Measurements from ENCODE around the gene KRTAP19-8. TPM values are rescaled to one million over a fixed set of nuclear protein-coding genes. Genes with fewer than 3 reads are reported as not detected.

KRTAP19-8 gene, protein sequence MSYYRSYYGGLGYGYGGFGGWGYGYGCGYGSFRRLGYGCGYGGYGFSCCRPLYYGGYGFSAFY
- total RNA-seq = not detected
- long read RNA-seq = 0 reads

- H3K27me3 ChIP-seq (ENCODE audit: low read depth) = no peaks in the 10 kb centered on the region
- H3K4me1 ChIP-seq = no peaks in the 10 kb centered on the region
- ATAC-seq = no peak
- TF ChIP-seq, protein P1, sequence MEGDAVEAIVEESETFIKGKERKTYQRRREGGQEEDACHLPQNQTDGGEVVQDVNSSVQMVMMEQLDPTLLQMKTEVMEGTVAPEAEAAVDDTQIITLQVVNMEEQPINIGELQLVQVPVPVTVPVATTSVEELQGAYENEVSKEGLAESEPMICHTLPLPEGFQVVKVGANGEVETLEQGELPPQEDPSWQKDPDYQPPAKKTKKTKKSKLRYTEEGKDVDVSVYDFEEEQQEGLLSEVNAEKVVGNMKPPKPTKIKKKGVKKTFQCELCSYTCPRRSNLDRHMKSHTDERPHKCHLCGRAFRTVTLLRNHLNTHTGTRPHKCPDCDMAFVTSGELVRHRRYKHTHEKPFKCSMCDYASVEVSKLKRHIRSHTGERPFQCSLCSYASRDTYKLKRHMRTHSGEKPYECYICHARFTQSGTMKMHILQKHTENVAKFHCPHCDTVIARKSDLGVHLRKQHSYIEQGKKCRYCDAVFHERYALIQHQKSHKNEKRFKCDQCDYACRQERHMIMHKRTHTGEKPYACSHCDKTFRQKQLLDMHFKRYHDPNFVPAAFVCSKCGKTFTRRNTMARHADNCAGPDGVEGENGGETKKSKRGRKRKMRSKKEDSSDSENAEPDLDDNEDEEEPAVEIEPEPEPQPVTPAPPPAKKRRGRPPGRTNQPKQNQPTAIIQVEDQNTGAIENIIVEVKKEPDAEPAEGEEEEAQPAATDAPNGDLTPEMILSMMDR (IDR thresholded peaks at IDR 0.05) = no peak
- no peak within 1 kb of the TSS for H3K27ac ChIP-seq
- no peak within 1 kb of the TSS for H3K4me3 ChIP-seq
- no peaks in the 10 kb centered on the region for H3K36me3 ChIP-seq
- intact Hi-C loops (cut with DNase I) = no loop called here
- H3K9me3 ChIP-seq = no peaks in the 10 kb centered on the region
- DNase-seq = no peak
Observed at GRCh38 chr21:31038376-31038775, at the start of gene KRTAP19-8. TSS of gene KRTAP19-8 (minus strand) at chr21:31038476. CDS start at chr21:31038443, 33 bp downstream.

DNA sequence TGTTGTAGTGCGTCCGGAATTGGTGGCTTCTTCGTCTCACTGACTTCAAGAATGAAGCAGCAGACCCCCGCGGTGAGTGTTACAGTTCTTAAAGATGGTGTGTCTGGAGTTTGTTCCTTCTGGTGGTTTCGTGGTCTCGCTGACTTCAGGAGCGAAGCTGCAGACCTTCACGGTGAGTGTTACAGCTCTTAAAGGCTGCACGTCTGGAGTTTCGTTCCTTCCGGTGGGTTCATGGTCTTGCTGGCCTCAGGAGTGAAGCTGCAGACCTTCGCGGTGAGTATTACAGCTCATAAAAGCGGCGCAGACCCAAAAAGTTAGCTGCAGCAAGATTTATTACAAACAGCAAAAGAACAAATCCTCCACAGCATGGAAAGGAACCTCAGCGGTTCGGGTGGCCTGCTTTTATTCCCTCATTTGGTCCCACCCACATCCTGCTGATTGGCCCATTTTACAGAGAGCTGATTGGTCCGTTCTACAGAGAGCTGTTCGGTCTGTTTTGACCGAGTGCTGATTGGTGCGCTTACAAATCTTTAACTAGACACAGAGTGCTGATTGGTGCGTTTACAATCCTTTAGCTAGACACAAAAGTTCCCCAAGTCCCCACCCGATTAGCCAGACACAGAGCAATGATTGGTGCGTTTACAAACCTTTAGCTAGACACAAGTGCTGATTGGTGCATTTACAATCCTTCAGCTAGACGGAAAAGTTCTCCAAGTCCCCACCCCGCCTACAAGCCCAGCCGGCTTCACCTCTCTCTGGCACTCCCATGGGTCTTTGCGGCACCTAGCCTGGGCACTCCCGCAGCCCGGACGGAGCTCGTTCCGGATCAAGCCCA lies 49.6 kb upstream of the KRTAP19-8 start:
- ATAC-seq (no peak), DNase-seq (no peak)
- Histone ChIP-seq H3K36me3 (no peaks in the 10 kb centered on the region), H3K9me3 (no peaks in the 10 kb centered on the region), H3K4me1 (peaks cover 5% of the 10 kb centered on the region), H3K27ac (no peak overlapping the region), H3K4me3 (no peak overlapping the region), H3K27me3 (ENCODE audit: low read depth) (no peaks in the 10 kb centered on the region)
- TF ChIP-seq, protein P1 (IDR thresholded peaks at IDR 0.05) = no peak
- intact Hi-C loops (cut with DNase I) = no loop called here

DNA sequence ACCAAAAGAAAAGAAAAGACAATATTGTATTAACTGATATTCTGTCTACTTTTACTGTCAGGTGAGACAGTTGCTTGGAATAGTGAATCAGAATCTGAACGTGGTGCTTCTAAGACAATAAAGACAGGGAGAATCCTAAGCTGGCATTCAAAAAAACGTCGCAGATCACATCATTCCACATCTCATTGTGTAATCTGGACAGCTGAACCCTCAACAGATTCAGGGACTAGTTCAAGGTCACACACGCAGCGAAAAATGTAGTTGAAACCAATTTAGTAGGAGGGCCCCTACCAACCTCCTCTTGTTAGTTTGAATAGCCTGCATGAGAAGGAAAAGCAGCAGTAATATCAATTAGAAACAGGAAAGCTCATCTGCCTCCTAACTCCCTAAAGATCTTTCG lies 46.4 kb upstream of the KRTAP19-8 start:
- Histone ChIP-seq H3K9me3 (no peaks in the 10 kb centered on the region), H3K4me3 (no peak overlapping the region), H3K27ac (no peak overlapping the region), H3K27me3 (ENCODE audit: low read depth) (no peaks in the 10 kb centered on the region), H3K36me3 (no peaks in the 10 kb centered on the region), H3K4me1 (peaks cover 5% of the 10 kb centered on the region)
- intact Hi-C loops (cut with DNase I) = no loop called here
- DNase-seq (no peak), ATAC-seq (no peak)
- TF ChIP-seq, protein P1 (IDR thresholded peaks at IDR 0.05) = no peak

GRCh38 chr21:31078796-31079195 lies 40.5 kb upstream of the KRTAP19-8 start:
- intact Hi-C loops (cut with DNase I) = no loop called here

DNA sequence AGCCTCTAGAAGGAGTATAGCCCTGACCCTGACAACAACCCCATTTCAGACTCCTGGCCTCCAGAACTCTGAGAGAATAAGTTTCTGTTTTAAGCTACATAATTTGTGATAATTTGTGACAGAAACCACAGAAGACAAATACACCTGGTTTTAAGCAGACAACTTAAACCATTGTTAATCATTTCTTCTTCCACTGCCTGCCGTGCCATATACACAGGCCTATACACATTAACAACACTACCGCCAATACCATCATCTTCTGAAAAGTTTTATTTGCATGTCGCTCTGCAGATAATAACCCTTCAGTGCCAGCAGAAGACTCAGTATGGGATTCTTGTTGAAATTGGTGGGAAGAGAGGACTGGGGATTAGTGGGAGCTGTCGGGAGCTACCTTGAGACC lies 39.9 kb upstream of the KRTAP19-8 start:
- TF ChIP-seq, protein P1 (IDR thresholded peaks at IDR 0.05) = no peak
- intact Hi-C loops (cut with DNase I) = no loop called here
- no peak overlapping the region for H3K27ac ChIP-seq
- ATAC-seq = no peak
- no peak overlapping the region for H3K4me3 ChIP-seq
- H3K9me3 ChIP-seq = no peaks in the 10 kb centered on the region
- H3K36me3 ChIP-seq = no peaks in the 10 kb centered on the region
- H3K27me3 ChIP-seq (ENCODE audit: low read depth) = no peaks in the 10 kb centered on the region
- no peaks in the 10 kb centered on the region for H3K4me1 ChIP-seq
- no peak for DNase-seq

More at GRCh38 chr21:31078796-31079195, 40.5 kb upstream of the KRTAP19-8 start:
- no peak for ATAC-seq
- no peaks in the 10 kb centered on the region for H3K27me3 ChIP-seq (ENCODE audit: low read depth)
- H3K27ac ChIP-seq = no peak overlapping the region
- no peaks in the 10 kb centered on the region for H3K9me3 ChIP-seq
- no peaks in the 10 kb centered on the region for H3K36me3 ChIP-seq
- TF ChIP-seq, protein P1 (IDR thresholded peaks at IDR 0.05) = no peak
- no peaks in the 10 kb centered on the region for H3K4me1 ChIP-seq
- no peak for DNase-seq
- H3K4me3 ChIP-seq = no peak overlapping the region
